Daoy (cell line): ENCODE data around the gene LGALS4. TPM values are rescaled to one million over a fixed set of nuclear protein-coding genes. Genes with fewer than 3 reads are reported as not detected.
A peak's percentile ranks its signal among the peaks of the same experiment; 100 is the strongest.
"Not testable (repeated sequence)": the region's sequence is repeated elsewhere in the genome, so short reads cannot be mapped to it uniquely, and the experiment has no call there.

ENCODE experiments used
- DNase-seq: peaks from one replicate; pipeline ENCODE4 v3.0.0-alpha.2; 2015; ENCODE audit warnings: low read depth
- total RNA-seq: library from RNA; depleted of rRNA; stranded (reverse); fragments of >200 nt; shearing (Covaris generic); gene quantifications from 2 replicates; pipeline ENCODE4 v1.2.3, GENCODE V29; 2014; rRNA removed

Gene LGALS4
- total RNA-seq, 1 experiment from 2014 or later = not detected

DNA sequence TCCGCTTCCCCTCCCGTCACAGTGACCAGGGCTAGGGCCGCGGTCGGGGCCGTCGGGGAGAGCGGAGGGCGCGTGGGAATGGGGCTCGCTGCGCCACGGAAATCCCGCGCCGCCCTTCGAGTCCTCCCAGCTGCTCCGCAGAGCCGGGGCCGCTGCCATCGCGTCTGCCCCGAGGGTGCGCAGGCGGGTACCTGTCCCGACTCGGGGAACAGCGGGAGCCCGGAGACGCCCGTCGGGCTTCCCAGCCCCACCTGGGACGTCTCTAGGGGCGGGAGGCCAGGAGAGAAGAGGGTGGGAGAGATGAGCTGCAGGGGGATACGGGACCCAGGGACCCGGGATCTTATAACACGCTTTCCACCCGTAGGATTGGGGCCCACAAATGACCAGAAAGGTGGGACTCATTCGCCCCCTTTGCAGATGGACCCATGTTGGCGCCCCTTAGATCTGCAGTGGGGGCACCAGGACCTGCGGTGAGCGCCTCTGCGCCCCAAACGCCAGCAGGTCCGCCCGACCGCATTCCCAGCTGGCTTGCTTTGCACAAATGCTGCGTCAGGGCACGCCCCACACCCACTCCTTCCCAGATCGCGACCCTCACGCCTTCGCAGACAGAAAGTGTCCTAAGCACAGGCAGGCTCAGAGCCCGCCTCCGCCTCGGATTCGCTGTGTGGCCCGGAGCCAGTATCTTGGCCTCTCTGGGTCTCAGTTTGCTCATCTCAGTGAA, 42.4 kb downstream of the LGALS4 start:
- not testable (repeated sequence) for DNase-seq

DNA sequence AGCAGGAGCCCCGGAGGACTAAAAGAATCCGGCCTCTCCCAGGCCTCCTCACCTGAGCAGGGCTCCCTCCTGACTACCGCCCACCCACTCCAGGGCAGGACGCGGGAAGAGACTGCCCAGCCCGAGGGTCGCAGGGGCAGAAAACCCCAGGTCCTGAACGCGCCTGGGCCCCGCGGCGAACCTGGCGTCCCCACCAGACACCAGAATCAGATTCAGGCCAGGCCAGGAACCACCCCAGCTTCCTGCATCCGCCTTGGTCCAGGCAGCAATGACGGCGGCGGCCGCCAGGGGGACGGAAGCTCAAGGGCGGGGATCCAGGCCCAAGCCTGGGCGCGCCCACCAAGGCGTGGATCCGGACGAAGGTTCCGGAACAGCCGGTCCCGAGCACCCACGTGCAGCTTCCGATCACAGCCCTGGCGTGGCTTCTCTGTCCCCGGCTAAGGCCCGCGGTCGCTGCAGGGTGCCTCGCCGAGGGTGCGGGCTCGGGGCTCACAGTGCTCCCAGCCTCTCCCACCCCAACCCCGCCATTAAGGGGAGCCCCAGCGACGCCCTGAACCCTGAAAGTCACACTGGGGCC, 43.0 kb downstream of the LGALS4 start:
- DNase-seq = peak; percentile 81

DNA sequence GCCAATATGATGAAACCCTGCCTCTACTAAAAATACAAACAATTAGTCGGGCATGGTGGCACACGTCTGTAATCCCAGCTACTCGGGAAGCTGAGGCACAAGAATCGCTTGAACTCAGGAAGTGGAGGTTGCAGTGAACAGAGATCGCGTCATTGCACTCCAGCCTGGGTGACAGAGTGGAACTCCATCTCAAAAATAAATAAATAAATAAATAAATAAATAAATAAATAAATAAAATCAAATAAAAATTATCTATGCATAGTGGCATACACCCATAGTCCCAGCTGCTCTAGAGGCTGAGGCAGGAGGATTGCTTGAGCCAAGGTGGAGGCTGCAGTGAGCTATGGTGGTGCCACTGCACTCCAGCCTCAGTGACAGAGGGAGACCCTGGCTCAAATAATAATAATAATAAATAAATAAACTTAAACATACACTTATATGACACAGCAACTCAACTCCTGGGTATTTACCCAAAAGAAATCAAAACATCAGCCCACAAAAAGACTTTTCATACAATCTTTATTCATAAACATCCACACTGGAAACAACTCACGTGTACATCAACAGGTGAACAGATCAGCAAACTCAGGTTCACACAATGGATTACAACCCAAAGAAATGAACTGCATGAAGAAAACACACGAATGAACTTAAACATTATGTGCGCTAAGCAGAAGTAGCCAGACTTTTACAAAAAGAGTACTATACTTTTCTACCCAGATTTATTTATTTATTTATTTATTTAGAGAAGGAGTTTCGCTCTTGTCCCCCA, 46.3 kb downstream of the LGALS4 start:
- DNase-seq = no peak

DNA sequence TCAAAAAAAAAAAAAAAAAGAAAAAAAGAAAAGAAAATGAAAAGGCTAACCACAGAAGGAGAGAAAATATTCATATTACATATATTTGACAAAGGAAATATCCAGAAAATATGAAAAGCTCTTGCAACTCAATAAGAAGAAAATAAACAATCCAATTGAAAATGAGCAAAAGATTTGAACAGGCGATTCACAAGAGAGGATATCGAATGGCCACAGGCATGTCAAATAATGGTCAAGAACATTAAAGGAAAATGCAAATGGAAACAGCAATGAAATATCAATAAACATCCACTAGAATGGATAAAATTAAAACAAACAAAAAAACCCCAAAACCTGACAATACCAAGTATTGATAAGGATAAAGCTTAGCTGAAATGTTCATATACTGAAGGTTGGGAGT, 47.5 kb downstream of the LGALS4 start:
- no peak for DNase-seq

DNA sequence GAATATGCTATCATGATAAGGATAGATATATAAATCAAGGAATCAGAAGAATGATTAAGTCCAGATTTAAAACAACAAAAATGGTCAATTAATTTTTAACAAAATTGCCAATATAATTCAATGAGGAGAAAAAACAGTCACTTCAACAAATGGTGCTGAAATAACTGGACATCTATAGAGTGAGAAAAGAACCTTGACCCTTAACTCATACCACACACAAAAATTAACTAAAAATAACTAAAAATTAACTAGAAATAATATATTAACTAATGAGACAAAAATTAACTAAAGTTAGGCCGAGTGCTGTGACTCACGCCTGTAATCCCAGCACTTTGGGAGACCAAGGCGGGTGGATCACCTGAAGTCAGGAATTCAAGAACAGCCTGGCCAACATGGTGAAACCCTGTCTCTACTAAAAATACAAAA, 48.9 kb downstream of the LGALS4 start:
- no peak for DNase-seq

DNA sequence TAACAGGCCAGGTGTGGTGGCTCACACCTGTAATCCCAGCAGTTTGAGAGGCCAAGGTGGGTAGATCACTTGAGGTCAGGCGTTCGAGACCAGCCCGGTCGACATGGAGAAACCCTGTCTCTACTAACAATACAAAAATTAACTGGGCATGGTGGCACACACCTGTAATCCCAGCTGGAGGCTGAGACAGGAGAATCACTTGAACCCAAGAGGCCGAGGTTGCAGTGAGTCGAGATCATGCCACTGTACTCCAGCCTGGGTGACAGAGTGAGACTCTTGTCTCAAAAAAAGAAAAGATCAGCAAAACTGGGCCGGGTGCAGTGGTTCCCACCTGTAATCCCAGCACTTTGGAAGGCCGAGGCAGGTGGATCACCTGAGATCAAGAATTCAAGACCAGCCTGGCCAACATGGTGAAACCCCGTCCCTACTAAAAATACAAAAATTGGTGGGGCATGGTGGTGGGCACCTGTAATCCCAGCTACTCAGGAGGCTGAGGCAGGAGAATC, 50.8 kb downstream of the LGALS4 start:
- DNase-seq = not testable (repeated sequence)

DNA sequence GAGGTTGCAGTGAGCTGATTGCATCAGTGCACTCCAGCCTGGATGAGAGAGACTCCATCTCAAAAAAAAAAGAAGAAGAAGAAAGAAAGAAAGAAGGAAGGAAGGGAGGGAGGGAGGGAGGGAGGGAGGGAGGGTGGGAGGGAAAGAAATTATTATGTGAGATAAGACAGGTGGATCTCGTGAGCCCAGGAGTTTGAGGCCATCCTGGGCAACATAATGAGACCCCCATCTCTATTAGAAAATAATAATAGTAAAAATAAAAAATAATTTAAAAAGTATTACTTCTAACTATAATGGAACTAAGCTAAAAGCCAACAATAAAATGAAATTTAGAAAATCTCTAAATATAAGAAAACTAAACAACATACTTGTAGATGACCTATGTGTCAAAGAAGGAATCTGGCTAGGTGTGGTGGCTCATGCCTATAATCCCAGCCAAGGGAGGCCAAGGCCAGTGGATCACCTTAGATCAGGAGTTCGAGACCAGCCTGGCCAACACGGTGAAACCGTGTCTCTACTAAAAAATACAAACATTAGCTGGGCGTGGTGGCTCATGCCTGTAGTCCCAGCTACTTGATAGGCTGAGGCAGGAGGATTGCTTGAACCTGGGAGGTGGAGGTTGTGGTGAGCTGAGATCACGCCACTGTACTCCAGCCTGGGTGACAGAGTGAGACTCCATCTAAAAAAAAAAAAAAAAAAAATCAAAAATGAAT, 51.8 kb downstream of the LGALS4 start:
- not testable (repeated sequence) for DNase-seq

DNA sequence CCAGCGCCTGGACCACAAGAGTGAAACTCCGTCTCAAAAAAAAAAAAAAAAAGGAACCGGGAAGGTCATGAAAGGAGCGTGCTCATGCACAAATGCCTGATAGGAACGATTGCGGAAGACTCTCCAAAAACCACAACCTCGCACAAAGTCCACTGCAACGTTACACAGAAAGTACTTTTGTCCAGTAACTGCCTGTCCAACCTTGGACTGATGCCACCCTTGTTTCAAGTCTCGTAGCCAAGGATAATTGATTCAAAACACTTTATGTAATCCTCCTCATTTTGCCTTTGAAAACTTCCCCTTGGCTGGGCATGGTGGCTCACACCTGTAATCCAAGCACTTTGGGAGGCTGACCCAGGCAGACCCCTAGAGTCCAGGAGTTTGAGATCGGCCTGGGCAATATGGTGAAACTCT, 53.1 kb downstream of the LGALS4 start:
- DNase-seq = no peak

DNA sequence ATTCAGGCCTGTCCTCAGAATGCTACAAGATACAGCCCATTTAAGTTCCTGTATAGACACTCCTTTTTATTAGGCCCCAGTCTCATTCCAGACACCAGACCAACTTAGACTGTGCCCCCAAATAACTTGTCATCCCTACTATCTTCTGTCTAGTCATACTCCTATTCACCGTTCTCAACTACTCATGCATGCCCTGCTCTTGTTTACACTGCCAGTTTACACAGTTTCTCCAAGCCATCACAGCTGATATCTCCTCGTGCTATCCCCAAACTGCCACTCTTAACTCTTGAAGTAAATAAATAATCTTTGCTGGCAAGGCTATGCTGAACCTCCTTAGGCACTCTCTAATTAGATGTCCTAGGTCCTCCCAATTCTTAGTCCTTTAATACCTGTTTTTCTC, 58.5 kb downstream of the LGALS4 start:
- DNase-seq = not testable (repeated sequence)

DNA sequence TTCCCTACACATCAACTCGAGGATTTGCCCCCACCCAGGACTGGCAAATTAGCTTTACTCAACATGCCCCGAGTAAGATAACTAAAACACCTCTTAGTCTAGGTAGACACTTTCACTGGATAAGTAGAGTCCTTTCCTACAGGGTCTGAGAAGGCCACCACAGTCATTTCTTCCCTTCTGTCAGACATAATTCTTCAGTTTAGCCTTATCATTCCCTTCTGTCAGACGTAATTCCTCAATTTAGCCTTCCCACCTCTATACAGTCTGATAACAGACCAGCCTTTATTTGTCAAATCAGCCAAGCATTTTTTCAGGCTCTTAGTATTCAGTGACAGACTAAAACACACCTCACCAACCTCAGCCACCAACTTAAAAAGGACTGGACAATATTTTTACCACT, 59.0 kb downstream of the LGALS4 start:
- not testable (repeated sequence) for DNase-seq

Other genes starting within 250 kb of the LGALS4 start
- 0.11 TPM in 1 of 2 replicates, not detected in the other for gene MAP4K1, start 195.0 kb downstream of the LGALS4 start, total RNA-seq
- 853 and 886 TPM in 2 replicates for gene EIF3K, start 193.8 kb downstream of the LGALS4 start, total RNA-seq
- gene ACTN4, start 165.3 kb downstream of the LGALS4 start, total RNA-seq = 124 and 199 TPM in 2 replicates
- gene CAPN12, start 68.5 kb downstream of the LGALS4 start, total RNA-seq = not detected in 2 replicates
- gene LGALS7, start 39.4 kb downstream of the LGALS4 start, total RNA-seq = not detected in 2 replicates
- gene LGALS7B, start 23.7 kb downstream of the LGALS4 start, total RNA-seq = not detected in 2 replicates
- 23.8 and 24.5 TPM in 2 replicates for gene ECH1, start 18.8 kb upstream of the LGALS4 start, total RNA-seq
- gene HNRNPL, start 37.0 kb upstream of the LGALS4 start, total RNA-seq = 293 and 361 TPM in 2 replicates
- gene RINL, start 65.3 kb upstream of the LGALS4 start, total RNA-seq = 2.8 and 2.9 TPM in 2 replicates
- 21.8 and 26.6 TPM in 2 replicates for gene SIRT2, start 86.7 kb upstream of the LGALS4 start, total RNA-seq
- 45.8 and 62.5 TPM in 2 replicates for gene NFKBIB, start 87.0 kb upstream of the LGALS4 start, total RNA-seq
- not detected in 2 replicates for gene CCER2, start 99.2 kb upstream of the LGALS4 start, total RNA-seq
- 39.1 and 45.1 TPM in 2 replicates for gene SARS2, start 117.8 kb upstream of the LGALS4 start, total RNA-seq
- 60.5 and 102 TPM in 2 replicates for gene MRPS12, start 118.0 kb upstream of the LGALS4 start, total RNA-seq
- gene FBXO17, start 162.8 kb upstream of the LGALS4 start, total RNA-seq = 12.6 and 36.9 TPM in 2 replicates
- 2.6 and 22.7 TPM in 2 replicates for gene FBXO27, start 219.6 kb upstream of the LGALS4 start, total RNA-seq